Heart left ventricle (tissue), 13 donors: Measurements from ENCODE around the gene LSS.

ENCODE experiments used
- POLR2A ChIP-seq, 2 donors: fragments of 450-650 bp; IDR thresholded peaks; one replicate each; pipeline ENCODE4 v1.6.1; 2017; ENCODE audit warnings: antibody characterized with exemption in 2 of 2, mild to moderate bottlenecking in 2 of 2, moderate library complexity in 2 of 2
- TF ChIP-seq, protein P1 (sequence below), 12 donors: fragments of 200-600 bp; sonication (generic) in 4 of 12; IDR thresholded peaks; one replicate each; pipeline versions ENCODE4 v1.5.0 to v1.8.0; 2018 to 2022; ENCODE audit warnings: antibody characterized with exemption in 12 of 12, mild to moderate bottlenecking in 5 of 12
- donor health status: ischemic (EF 13 %, LVEDD 7.1; RV severe dilation, severe dysfunction).
- donor health status: DM: no; HTN: yes; CAD: no.
- donor health status: DM: no; HTN: no; CAD: no.
- donor health status: ischemic (EF 25% LVEDD 6.9; RV normal size, moderate dysfunction).
- donor health status: ischemic (EF 25% LVEDD 5.7; RV mildly dilated, moderate dysfunction).
- donor health status: ischemic (EF 35%, LVEDD 5.7; RV mildly dilated, moderate dysfunction).
- donor health status: nonischemic (EF 11% LVEDD 7.7; RV severe dilation, severe dysfunction).
- donor health status: DM: yes; HTN: yes; CAD: no.
- donor health status: PGD.
- donor health status: ischemic (EF 29% LVEDD 5.4; RV normal size, mild dysfunction).
- donor health status: nonischemic (EF 23%, LVEDD 6.1; RV moderate dilation, normal function).

DNA sequence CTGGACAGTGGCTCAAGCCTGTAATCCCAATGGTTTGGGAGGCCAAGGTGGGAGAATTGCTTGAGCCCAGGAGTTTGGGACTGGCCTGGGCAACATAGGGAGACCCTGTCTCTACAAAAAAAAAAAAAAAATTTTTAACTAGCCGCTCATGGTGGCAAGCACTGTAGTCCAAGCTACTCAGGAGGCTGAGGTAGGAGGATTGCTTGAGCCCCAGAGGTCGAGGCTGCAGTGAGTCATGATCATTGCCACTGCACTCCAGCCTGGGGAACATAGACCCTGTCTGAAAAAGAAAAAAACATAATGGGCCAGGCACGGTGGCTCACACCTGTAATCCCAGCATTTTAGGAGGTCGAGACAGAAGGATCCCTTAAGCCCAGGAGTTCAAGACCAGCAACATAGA is 49.6 kb downstream of the LSS start:
- TF ChIP-seq, protein P1, sequence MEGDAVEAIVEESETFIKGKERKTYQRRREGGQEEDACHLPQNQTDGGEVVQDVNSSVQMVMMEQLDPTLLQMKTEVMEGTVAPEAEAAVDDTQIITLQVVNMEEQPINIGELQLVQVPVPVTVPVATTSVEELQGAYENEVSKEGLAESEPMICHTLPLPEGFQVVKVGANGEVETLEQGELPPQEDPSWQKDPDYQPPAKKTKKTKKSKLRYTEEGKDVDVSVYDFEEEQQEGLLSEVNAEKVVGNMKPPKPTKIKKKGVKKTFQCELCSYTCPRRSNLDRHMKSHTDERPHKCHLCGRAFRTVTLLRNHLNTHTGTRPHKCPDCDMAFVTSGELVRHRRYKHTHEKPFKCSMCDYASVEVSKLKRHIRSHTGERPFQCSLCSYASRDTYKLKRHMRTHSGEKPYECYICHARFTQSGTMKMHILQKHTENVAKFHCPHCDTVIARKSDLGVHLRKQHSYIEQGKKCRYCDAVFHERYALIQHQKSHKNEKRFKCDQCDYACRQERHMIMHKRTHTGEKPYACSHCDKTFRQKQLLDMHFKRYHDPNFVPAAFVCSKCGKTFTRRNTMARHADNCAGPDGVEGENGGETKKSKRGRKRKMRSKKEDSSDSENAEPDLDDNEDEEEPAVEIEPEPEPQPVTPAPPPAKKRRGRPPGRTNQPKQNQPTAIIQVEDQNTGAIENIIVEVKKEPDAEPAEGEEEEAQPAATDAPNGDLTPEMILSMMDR (IDR thresholded peaks at IDR 0.05), result no peak
- no peak for TF ChIP-seq POLR2A (IDR thresholded peaks at IDR 0.05)
